ENCODE results near the gene RBMS1. TPM values are rescaled to one million over a fixed set of nuclear protein-coding genes. Genes with fewer than 3 reads are reported as not detected.

The RBMS1 gene
- total and polyA plus RNA-seq, 2 of the 13 experiments (the other 11 are each of a cell fraction or from before 2014, with no cell fraction given) = 55.5 to 110 TPM

GRCh38 chr2:160505256-160505655 is 11.6 kb upstream of the RBMS1 start:
- Histone ChIP-seq H3K27ac (ENCODE audit: extremely low read length, insufficient read depth, low read length) (no peak overlapping the region), H4K20me1 (ENCODE audit: insufficient read depth, low read length) (no peaks in the 10 kb centered on the region), H3K27me3 (ENCODE audit: control insufficient read depth in 1 of 2, insufficient read depth in 2 of 2, low read length in 2 of 2) (peaks cover 0 to 17% of the 10 kb centered on the region in 2 experiments; a peak in 3 of 5 replicates), H3K36me3 (replicated peaks in 1 of 2; ENCODE audit: control insufficient read depth in 1 of 2, insufficient read depth in 2 of 2, low read length in 2 of 2) (no peaks in the 10 kb centered on the region), H3K9me3 (ENCODE audit: low read length) (no peaks in the 10 kb centered on the region), H3K9ac (ENCODE audit: insufficient read depth, low read depth, low read length) (no peak overlapping the region), H3K4me3 (replicated peaks in 1 of 3; ENCODE audit: insufficient read depth in 1 of 3, low read depth in 2 of 3, low read length in 3 of 3) (no peak overlapping the region), H2AFZ (ENCODE audit: low read length) (no peak overlapping the region), H3K4me2 (ENCODE audit: low read depth, low read length) (no peak overlapping the region), H3K79me2 (ENCODE audit: insufficient read depth, low read length) (no peaks in the 10 kb centered on the region), H3K4me1 (ENCODE audit: insufficient read depth, low read length) (peaks cover 15% of the 10 kb centered on the region)
- no peak for FAIRE-seq
- ATAC-seq = no peak
- CTCF ChIA-PET (ENCODE audit: low intra/inter-chr PET ratio, low total read pairs) = no interaction called here
- POLR2A ChIA-PET = no interaction called here
- WGBS (ENCODE audit: low lambda C conversion rate) = 46% methylated on average over 5 of the region's 5 CpGs
- BruUV-seq (replicated peaks) = no TSS peak
- intact Hi-C loops (cut with micrococcal nuclease; ENCODE audit: unreplicated experiment) (no loop called here), in situ Hi-C loops (cut with HindIII; ENCODE audit: extremely low pct_ligation_motif_present, low pct_unique_long_range_greater_than_20kb) (no loop called here)
- DNase-seq (ENCODE audit: low spot score) = no peak
- TF ChIP-seq ZNF709 (CRISPR knock-in tag; IDR thresholded peaks at IDR 0.05) = no peak
- TF ChIP-seq MLX (CRISPR knock-in tag; IDR thresholded peaks at IDR 0.05) = no peak
- no peak for TF ChIP-seq SOX6 (IDR thresholded peaks at IDR 0.05)
- no peak for TF ChIP-seq SOX6 (CRISPR knock-in tag; IDR thresholded peaks at IDR 0.05)
- TF ChIP-seq PHB2 (IDR thresholded peaks at IDR 0.05; ENCODE audit: partially characterized antibody) = no peak
- TF ChIP-seq SALL1 (CRISPR knock-in tag; IDR thresholded peaks at IDR 0.05) = no peak
- TF ChIP-seq DMTF1 (CRISPR knock-in tag; IDR thresholded peaks at IDR 0.05) = no peak
- no peak for TF ChIP-seq ZFP36L2 (CRISPR knock-in tag; IDR thresholded peaks at IDR 0.05)
- no peak for TF ChIP-seq TAF15 (IDR thresholded peaks at IDR 0.05; ENCODE audit: low read depth, low read length, poor library complexity, severe bottlenecking)
- no peak for TF ChIP-seq PBX3 (CRISPR knock-in tag; IDR thresholded peaks at IDR 0.05; ENCODE audit: borderline replicate concordance)
- TF ChIP-seq ZNF703 (CRISPR knock-in tag; IDR thresholded peaks at IDR 0.05; ENCODE audit: borderline replicate concordance) = no peak
- TF ChIP-seq CEBPB (IDR thresholded peaks at IDR 0.05; ENCODE audit: borderline replicate concordance, low read depth, low read length) = no peak
- TF ChIP-seq ZNF451 (CRISPR knock-in tag; IDR thresholded peaks at IDR 0.05) = no peak
- TF ChIP-seq ZNF280D (CRISPR knock-in tag; IDR thresholded peaks at IDR 0.05) = no peak
- TF ChIP-seq ZFP37 (CRISPR knock-in tag; IDR thresholded peaks at IDR 0.05; ENCODE audit: borderline replicate concordance) = no peak
- TF ChIP-seq ZNF839 (CRISPR knock-in tag; IDR thresholded peaks at IDR 0.05; ENCODE audit: borderline replicate concordance) = no peak
- no peak for TF ChIP-seq ZFY (CRISPR knock-in tag; IDR thresholded peaks at IDR 0.05)
- no peak for TF ChIP-seq PLSCR1 (CRISPR knock-in tag; IDR thresholded peaks at IDR 0.05; ENCODE audit: borderline replicate concordance)
- no peak for TF ChIP-seq GPN1 (CRISPR knock-in tag; IDR thresholded peaks at IDR 0.05; ENCODE audit: borderline replicate concordance)

Measured in HepG2 (cell line).